Kidney epithelial cell (primary cell): Measurements from ENCODE around the gene KLHDC7A. TPM values are rescaled to one million over a fixed set of nuclear protein-coding genes. Genes with fewer than 3 reads are reported as not detected.

Source experiments
- DNase-seq: peaks from one replicate; pipeline ENCODE4 v3.0.0-alpha.2; 2010; ENCODE audit warnings: low read depth
- H3K27me3 ChIP-seq: 2 replicates; pipeline ENCODE4 v1.6.0; 2011; ENCODE audit warnings: low read length; ENCODE audit not compliant: control insufficient read depth, insufficient read depth
- H3K36me3 ChIP-seq: 2 replicates; pipeline ENCODE4 v1.5.1; 2011; ENCODE audit warnings: low read length; ENCODE audit not compliant: control insufficient read depth, insufficient read depth
- H3K4me3 ChIP-seq: 2 replicates; pipeline ENCODE4 v1.5.1; 2011; ENCODE audit warnings: low read depth, mild to moderate bottlenecking, control low read depth, low read length
- total RNA-seq: library from RNA; depleted of rRNA; stranded (reverse); fragments of >200 nt; gene quantifications from 2 replicates; pipeline ENCODE4 v1.2.3, GENCODE V29; 2015
- TF ChIP-seq, protein P1 (sequence below): IDR thresholded peaks from 2 replicates; pipeline ENCODE4 v1.5.1; 2011; ENCODE audit warnings: mild to moderate bottlenecking, moderate library complexity, low read length, control low read depth, inconsistent platforms; ENCODE audit not compliant: insufficient read depth, poor library complexity, severe bottlenecking

The KLHDC7A gene
- total RNA-seq, 1 donor from 2014 or later: 2.4 TPM

- Histone ChIP-seq H3K4me3 (no peak overlapping the region), H3K27me3 (peaks cover 4% of the 10 kb centered on the region), H3K36me3 (no peaks in the 10 kb centered on the region)
- no peak for DNase-seq
- TF ChIP-seq, protein P1, sequence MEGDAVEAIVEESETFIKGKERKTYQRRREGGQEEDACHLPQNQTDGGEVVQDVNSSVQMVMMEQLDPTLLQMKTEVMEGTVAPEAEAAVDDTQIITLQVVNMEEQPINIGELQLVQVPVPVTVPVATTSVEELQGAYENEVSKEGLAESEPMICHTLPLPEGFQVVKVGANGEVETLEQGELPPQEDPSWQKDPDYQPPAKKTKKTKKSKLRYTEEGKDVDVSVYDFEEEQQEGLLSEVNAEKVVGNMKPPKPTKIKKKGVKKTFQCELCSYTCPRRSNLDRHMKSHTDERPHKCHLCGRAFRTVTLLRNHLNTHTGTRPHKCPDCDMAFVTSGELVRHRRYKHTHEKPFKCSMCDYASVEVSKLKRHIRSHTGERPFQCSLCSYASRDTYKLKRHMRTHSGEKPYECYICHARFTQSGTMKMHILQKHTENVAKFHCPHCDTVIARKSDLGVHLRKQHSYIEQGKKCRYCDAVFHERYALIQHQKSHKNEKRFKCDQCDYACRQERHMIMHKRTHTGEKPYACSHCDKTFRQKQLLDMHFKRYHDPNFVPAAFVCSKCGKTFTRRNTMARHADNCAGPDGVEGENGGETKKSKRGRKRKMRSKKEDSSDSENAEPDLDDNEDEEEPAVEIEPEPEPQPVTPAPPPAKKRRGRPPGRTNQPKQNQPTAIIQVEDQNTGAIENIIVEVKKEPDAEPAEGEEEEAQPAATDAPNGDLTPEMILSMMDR: no peak
These were observed 52.5 kb downstream of the KLHDC7A start for GRCh38 chr1:18533259-18533658.

GRCh38 chr1:18534810-18535205 lies 54.1 kb downstream of the KLHDC7A start:
- TF ChIP-seq, protein P1: no peak
- no peak for DNase-seq
- Histone ChIP-seq H3K27me3 (peaks cover 4% of the 10 kb centered on the region), H3K36me3 (no peaks in the 10 kb centered on the region), H3K4me3 (no peak overlapping the region)

Other genes with a start within 250 kb of the KLHDC7A start
- gene PAX7, start 149.9 kb downstream of the KLHDC7A start, total RNA-seq: not detected in 2 replicates